Esophagus muscularis mucosa (tissue), 4 donors: ENCODE results near the gene DTNBP1. TPM values are rescaled to one million over a fixed set of nuclear protein-coding genes. Genes with fewer than 3 reads are reported as not detected.
A peak's percentile ranks its signal among the peaks of the same experiment; 100 is the strongest.

Source experiments
- DNase-seq: peaks from one replicate; pipeline ENCODE4 v3.0.0-alpha.2; 2017; ENCODE audit errors: extremely low spot score
- H3K27ac ChIP-seq, 4 donors: fragments of 200-600 bp; sonication (generic); replicated peaks in 1 of 4; 1 replicate in 3 of 4; 2 replicates in 1 of 4; pipeline ENCODE4 v1.5.1; 2016 to 2019; ENCODE audit warnings: mild to moderate bottlenecking in 1 of 4
- H3K27me3 ChIP-seq, 4 donors: fragments of 200-600 bp; sonication (generic); one replicate each; pipeline versions ENCODE4 v1.5.1 to v1.6.0; 2016 to 2019
- H3K36me3 ChIP-seq, 4 donors: fragments of 200-600 bp; sonication (generic); one replicate each; pipeline ENCODE4 v1.5.1; 2016 to 2019
- H3K4me1 ChIP-seq, 4 donors: fragments of 200-600 bp; sonication (generic); one replicate each; pipeline ENCODE4 v1.5.1; 2016 to 2019
- H3K4me3 ChIP-seq, 4 donors: fragments of 200-600 bp; sonication (generic); 1 replicate in 2 of 4; 2 replicates in 2 of 4; pipeline ENCODE4 v1.5.1; 2016 to 2019; ENCODE audit warnings: mild to moderate bottlenecking in 4 of 4, moderate library complexity in 1 of 4
- H3K9me3 ChIP-seq, 4 donors: fragments of 200-600 bp; sonication (generic); 1 replicate in 3 of 4; 2 replicates in 1 of 4; pipeline ENCODE4 v1.5.1; 2016 to 2019
- CTCF ChIP-seq, 3 experiments: fragments of 200-600 bp in 2 of 3; fragments of 450-650 bp in 1 of 3; sonication (generic) in 2 of 3; IDR thresholded peaks; one replicate each; pipeline ENCODE4 v1.5.1; 2017 to 2019; ENCODE audit warnings: antibody characterized with exemption in 3 of 3, mild to moderate bottlenecking in 2 of 3, moderate library complexity in 1 of 3
- EP300 ChIP-seq: sonication (generic); formaldehyde crosslinking; IDR thresholded peaks from one replicate; pipeline ENCODE4 v1.6.1; 2017; ENCODE audit warnings: antibody characterized with exemption
- POLR2A ChIP-seq: fragments of 450-650 bp; IDR thresholded peaks from one replicate; pipeline ENCODE4 v1.6.1; 2017; ENCODE audit warnings: antibody characterized with exemption, moderate library complexity, mild to moderate bottlenecking, low read depth
- POLR2AphosphoS5 ChIP-seq, 2 donors: sonication (generic); formaldehyde crosslinking; IDR thresholded peaks; one replicate each; pipeline ENCODE4 v1.6.1; 2017; ENCODE audit warnings: antibody characterized with exemption in 2 of 2
- WGBS: methylation state at CpG from one replicate; pipeline ENCODE4 v1.1.5; 2018; 5-methylcytosine and 5-hydroxymethylcytosine counted together
- intact Hi-C: fragments of 100-400 bp; cut with DNase I; formaldehyde crosslinking; loops from one replicate; pipeline ENCODE4 v1.15.1; 2023
- total RNA-seq, 4 donors: library from RNA; depleted of rRNA; stranded (reverse); fragments of >200 nt; gene quantifications; one replicate each; pipeline versions ENCODE4 v1.1.0 to v1.2.1, GENCODE V29; 2016

DTNBP1 gene
- total RNA-seq, 4 donors from 2014 or later: 18.3 to 26.8 (median 25.4) TPM

- intact Hi-C loops: no loop called here
- no peak overlapping the region for H3K4me3 ChIP-seq
- no peak for DNase-seq
- peaks cover 0 to 32% (median 14%) of the 10 kb centered on the region in 4 donors for H3K36me3 ChIP-seq
- WGBS: 95% methylated on average over 4 of the region's 4 CpGs
- H3K9me3 ChIP-seq: no peaks in the 10 kb centered on the region
- peaks cover 0 to 3% (median 0%) of the 10 kb centered on the region in 4 donors for H3K4me1 ChIP-seq
- TF ChIP-seq CTCF (IDR thresholded peaks at IDR 0.05) (no peak), POLR2AphosphoS5 (IDR thresholded peaks at IDR 0.05) (no peak), EP300 (no peak), POLR2A (no peak)
- no peaks in the 10 kb centered on the region for H3K27me3 ChIP-seq
- no peak overlapping the region for H3K27ac ChIP-seq
Observed at GRCh38 chr6:15614277-15614676, 48.6 kb downstream of the DTNBP1 start.

GRCh38 chr6:15608396-15608795, 54.4 kb downstream of the DTNBP1 start:
- H3K9me3 ChIP-seq: no peaks in the 10 kb centered on the region
- peak overlapping the region in 1 of 4 donors; percentile 5 for H3K27ac ChIP-seq
- WGBS: 82% methylated on average over 3 of the region's 3 CpGs
- DNase-seq: no peak
- peaks cover 0 to 27% (median 12%) of the 10 kb centered on the region in 4 donors for H3K36me3 ChIP-seq
- TF ChIP-seq POLR2AphosphoS5 (IDR thresholded peaks at IDR 0.05) (no peak), POLR2A (no peak), EP300 (no peak), CTCF (IDR thresholded peaks at IDR 0.05) (no peak)
- intact Hi-C loops: no loop called here
- H3K4me3 ChIP-seq: no peak overlapping the region
- H3K27me3 ChIP-seq: no peaks in the 10 kb centered on the region
- peaks cover 0 to 5% (median 0%) of the 10 kb centered on the region in 4 donors for H3K4me1 ChIP-seq

DNA sequence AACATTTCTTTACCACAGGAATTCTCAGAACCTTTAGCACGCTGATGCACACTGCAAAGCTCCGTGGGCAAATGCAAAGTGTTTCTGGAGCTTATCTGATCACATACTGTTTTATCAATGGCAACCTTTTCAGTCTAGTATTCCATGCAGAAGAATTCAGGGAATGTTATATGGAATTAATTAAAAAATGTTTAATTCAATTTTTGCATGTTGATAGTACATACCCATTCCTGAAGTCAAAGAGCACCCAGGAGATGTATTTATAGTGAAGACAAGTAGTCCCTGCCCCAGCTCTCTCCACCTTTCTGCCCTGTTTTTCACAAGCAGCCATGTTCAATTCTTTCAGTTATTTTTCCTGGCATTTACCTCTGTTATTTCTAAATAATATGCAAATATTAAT, 55.2 kb downstream of the DTNBP1 start:
- TF ChIP-seq POLR2AphosphoS5 (IDR thresholded peaks at IDR 0.05) (no peak), POLR2A (no peak), CTCF (IDR thresholded peaks at IDR 0.05) (no peak), EP300 (no peak)
- Histone ChIP-seq H3K4me1 (peaks cover 0 to 5% (median 0%) of the 10 kb centered on the region in 4 donors), H3K4me3 (no peak overlapping the region), H3K36me3 (peaks cover 0 to 27% (median 12%) of the 10 kb centered on the region in 4 donors), H3K9me3 (no peaks in the 10 kb centered on the region), H3K27me3 (no peaks in the 10 kb centered on the region), H3K27ac (no peak overlapping the region)
- no peak for DNase-seq
- 90% methylated on average over 2 of the region's 2 CpGs for WGBS
- intact Hi-C loops: no loop called here

DNA sequence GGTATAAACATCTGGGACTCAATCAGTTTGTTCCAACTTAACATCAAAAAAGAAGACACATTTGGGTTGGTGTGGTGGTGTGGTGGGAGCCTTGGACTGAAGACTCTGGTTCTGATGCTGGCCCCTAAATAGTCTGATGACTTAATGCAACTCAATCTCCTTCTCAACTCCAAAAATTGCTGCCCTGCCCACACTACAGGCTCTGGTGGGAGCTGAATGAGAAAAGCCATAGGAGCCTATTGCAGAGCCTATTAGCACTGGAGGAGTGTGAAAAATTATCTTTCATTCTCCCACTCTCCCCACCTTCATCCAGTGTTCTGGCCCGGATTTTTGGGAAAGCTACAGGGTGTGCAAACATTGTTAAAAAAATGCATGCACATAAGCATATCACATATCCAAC, 56.5 kb downstream of the DTNBP1 start:
- no peak overlapping the region for H3K4me3 ChIP-seq
- peaks cover 0 to 23% (median 12%) of the 10 kb centered on the region in 4 donors for H3K36me3 ChIP-seq
- H3K4me1 ChIP-seq: peaks cover 0 to 5% (median 0%) of the 10 kb centered on the region in 4 donors
- intact Hi-C loops: no loop called here
- no peak overlapping the region for H3K27ac ChIP-seq
- no peak for DNase-seq
- H3K27me3 ChIP-seq: no peaks in the 10 kb centered on the region
- no peaks in the 10 kb centered on the region for H3K9me3 ChIP-seq
- no peak for TF ChIP-seq POLR2AphosphoS5 (IDR thresholded peaks at IDR 0.05)
- no peak for TF ChIP-seq EP300
- TF ChIP-seq CTCF (IDR thresholded peaks at IDR 0.05): no peak
- no peak for TF ChIP-seq POLR2A
- 91% methylated on average over 1 of the region's 1 CpG for WGBS

GRCh38 chr6:15604843-15605242, 58.0 kb downstream of the DTNBP1 start:
- no peak overlapping the region for H3K27ac ChIP-seq
- H3K36me3 ChIP-seq: peaks cover 0 to 17% (median 5%) of the 10 kb centered on the region in 4 donors
- peaks cover 0 to 5% (median 0%) of the 10 kb centered on the region in 4 donors for H3K4me1 ChIP-seq
- H3K27me3 ChIP-seq: no peaks in the 10 kb centered on the region
- no peak for TF ChIP-seq POLR2AphosphoS5 (IDR thresholded peaks at IDR 0.05)
- no peak for TF ChIP-seq POLR2A
- TF ChIP-seq EP300: no peak
- no peak for TF ChIP-seq CTCF (IDR thresholded peaks at IDR 0.05)
- WGBS: 89% methylated on average over 2 of the region's 2 CpGs
- H3K4me3 ChIP-seq: no peak overlapping the region
- no peak for DNase-seq
- intact Hi-C loops: no loop called here
- H3K9me3 ChIP-seq: no peaks in the 10 kb centered on the region
